IMR-90 (cell line): ENCODE data around the gene GRIK5. TPM values are rescaled to one million over a fixed set of nuclear protein-coding genes. Genes with fewer than 3 reads are reported as not detected.

Experiments
- ATAC-seq: fragments of 200-7000 bp; cut with Tn5 transposase; 2 replicates; pipeline ENCODE4 v1.9.1; 2020; ENCODE audit warnings: low read depth, mild to moderate bottlenecking, moderate library complexity
- BruUV-seq: library from RNA; stranded (reverse); fragments of 400-500 nt; replicated peaks from 2 replicates; lab custom pipeline; 2021; lab: Mats Ljungman, UMichigan
- CTCF ChIA-PET: fragments of 300-600 bp; formaldehyde crosslinking; extraction: SDS; loops from one replicate; lab custom pipeline; 2021; ENCODE audit warnings: antibody characterized with exemption; lab: Yijun Ruan, JAX
- POLR2A ChIA-PET: fragments of 300-600 bp; sonication (Branson Sonifier 250); formaldehyde crosslinking; loops from one replicate; lab custom pipeline; 2022; ENCODE audit warnings: antibody characterized with exemption; ENCODE audit not compliant: unreplicated experiment; lab: Charles Lee
- DNase-seq: peaks from one replicate; pipeline ENCODE4 v3.0.0; 2013
- H2AFZ ChIP-seq: replicated peaks from 2 replicates; pipeline ENCODE3; 2013; ENCODE audit warnings: low read length, mild to moderate bottlenecking; ENCODE audit not compliant: poor library complexity
- H2AK5ac ChIP-seq: 2 replicates; pipeline ENCODE4 v1.6.1; 2013; ENCODE audit warnings: low read depth, low read length, inconsistent platforms
- H2AK9ac ChIP-seq: replicated peaks from 2 replicates; pipeline ENCODE3; 2013; ENCODE audit warnings: mild to moderate bottlenecking, low read depth, low read length, moderate library complexity; ENCODE audit not compliant: poor library complexity
- H2BK120ac ChIP-seq: 2 replicates; pipeline ENCODE4 v1.6.1; 2013; ENCODE audit warnings: low read depth, low read length, inconsistent platforms
- H2BK15ac ChIP-seq: 3 replicates; pipeline ENCODE4 v1.6.1; 2013; ENCODE audit warnings: low read depth, low read length, inconsistent platforms
- H2BK20ac ChIP-seq: 2 replicates; pipeline ENCODE4 v1.6.1; 2013; ENCODE audit warnings: low read depth, mild to moderate bottlenecking, inconsistent platforms, low read length, moderate library complexity
- H2BK5ac ChIP-seq: 2 replicates; pipeline ENCODE4 v1.6.1; 2013; ENCODE audit warnings: mild to moderate bottlenecking, low read depth, low read length, inconsistent platforms; ENCODE audit not compliant: poor library complexity, severe bottlenecking
- H3K14ac ChIP-seq: replicated peaks from 2 replicates; pipeline ENCODE4 v1.6.1; 2013; ENCODE audit warnings: low read depth, low read length, inconsistent platforms
- H3K18ac ChIP-seq: 2 replicates; pipeline ENCODE4 v1.6.1; 2013; ENCODE audit warnings: low read depth, low read length, control low read depth
- H3K23ac ChIP-seq: 2 replicates; pipeline ENCODE4 v1.6.1; 2013; ENCODE audit warnings: low read depth, low read length, inconsistent platforms
- H3K27ac ChIP-seq: 2 replicates; pipeline ENCODE4 v1.5.1; 2013; ENCODE audit warnings: mild to moderate bottlenecking, control low read depth, low read length; ENCODE audit not compliant: insufficient read depth
- H3K27me3 ChIP-seq: 2 replicates; pipeline ENCODE4 v1.6.1; 2013; ENCODE audit warnings: low read length; ENCODE audit not compliant: control insufficient read depth, insufficient read depth
- H3K36me3 ChIP-seq: 2 replicates; pipeline ENCODE4 v1.6.1; 2013; ENCODE audit warnings: low read length, mixed read lengths; ENCODE audit not compliant: control insufficient read depth, insufficient read depth
- H3K4ac ChIP-seq: 2 replicates; pipeline ENCODE4 v1.6.1; 2013; ENCODE audit warnings: low read depth, low read length, inconsistent platforms
- H3K4me1 ChIP-seq: 2 replicates; pipeline ENCODE4 v1.6.1; 2013; ENCODE audit warnings: low read length, mixed read lengths; ENCODE audit not compliant: control insufficient read depth, insufficient read depth
- H3K4me2 ChIP-seq: 2 replicates; pipeline ENCODE4 v1.6.1; 2013; ENCODE audit warnings: low read depth, mild to moderate bottlenecking, control low read depth, low read length, moderate library complexity
- H3K4me3 ChIP-seq: 2 replicates; pipeline ENCODE4 v1.5.1; 2013; ENCODE audit warnings: low read depth, mild to moderate bottlenecking, control low read depth, low read length, moderate library complexity; ENCODE audit not compliant: insufficient read depth
- H3K56ac ChIP-seq: 2 replicates; pipeline ENCODE4 v1.6.1; 2013; ENCODE audit warnings: low read length, inconsistent platforms; ENCODE audit not compliant: insufficient read depth; ENCODE audit errors: extremely low read depth
- H3K79me1 ChIP-seq, 2 experiments: 2 replicates each; pipeline ENCODE4 v1.6.1; 2013; ENCODE audit warnings: low read length in 2 of 2, inconsistent platforms in 1 of 2, low read depth in 1 of 2
- H3K9ac ChIP-seq: 2 replicates; pipeline ENCODE4 v1.6.1; 2013; ENCODE audit warnings: low read depth, low read length, control low read depth
- H3K9me1 ChIP-seq: 2 replicates; pipeline ENCODE4 v1.6.1; 2013; ENCODE audit warnings: low read length, inconsistent platforms; ENCODE audit not compliant: insufficient read depth
- H3K9me3 ChIP-seq: 2 replicates; pipeline ENCODE4 v1.6.1; 2013; ENCODE audit warnings: low read length; ENCODE audit not compliant: control insufficient read depth, insufficient read depth
- H4K20me1 ChIP-seq: 2 replicates; pipeline ENCODE4 v1.6.1; 2013; ENCODE audit warnings: low read length, inconsistent platforms; ENCODE audit not compliant: insufficient read depth
- H4K5ac ChIP-seq: 2 replicates; pipeline ENCODE4 v1.6.1; 2013; ENCODE audit warnings: mild to moderate bottlenecking, low read depth, low read length, control low read depth
- H4K8ac ChIP-seq, 2 experiments: 2 replicates each; pipeline ENCODE4 v1.6.1; 2013; ENCODE audit warnings: low read depth in 2 of 2, low read length in 2 of 2, control low read depth in 1 of 2, inconsistent platforms in 1 of 2
- H4K91ac ChIP-seq: 2 replicates; pipeline ENCODE4 v1.6.1; 2013; ENCODE audit warnings: low read depth, low read length, inconsistent platforms; ENCODE audit not compliant: insufficient read depth
- CTCF ChIP-seq: conservative IDR thresholded peaks from 2 replicates; pipeline ENCODE4 v1.5.1; 2012; ENCODE audit warnings: mild to moderate bottlenecking, low read depth, low read length, improper control_type of control experiment
- FOS ChIP-seq: fragments of 150-350 bp; IDR thresholded peaks from 2 replicates; pipeline ENCODE4 v1.6.1; 2016; ENCODE audit warnings: low read depth, low read length
- NFE2L2 ChIP-seq: fragments of 150-350 bp; IDR thresholded peaks from 2 replicates; pipeline ENCODE4 v1.6.1; 2016; ENCODE audit warnings: low read depth, mild to moderate bottlenecking, low read length
- POLR2A ChIP-seq: IDR thresholded peaks from 2 replicates; pipeline ENCODE4 v1.6.1; 2012; ENCODE audit warnings: mild to moderate bottlenecking, low read depth, low read length
- RCOR1 ChIP-seq: IDR thresholded peaks from 2 replicates; pipeline ENCODE4 v1.6.1; 2012; ENCODE audit warnings: mild to moderate bottlenecking, low read length, improper control_type of control experiment; ENCODE audit not compliant: insufficient replicate concordance
- SMC3 ChIP-seq: fragments of 150-350 bp; IDR thresholded peaks from 2 replicates; pipeline ENCODE4 v1.6.1; 2016; ENCODE audit warnings: low read depth, mild to moderate bottlenecking, antibody characterized with exemption, low read length, moderate library complexity
- WGBS, 2 experiments: methylation state at CpG; one replicate each; pipeline versions ENCODE4 v1.1.5 to v1.1.7; 2013; ENCODE audit warnings: missing lambda C conversion rate in 2 of 2; ENCODE audit not compliant: insufficient read length in 1 of 2; ENCODE audit errors: extremely low coverage in 2 of 2; 5-methylcytosine and 5-hydroxymethylcytosine counted together
- dilution Hi-C: fragments of 300-500 bp; cut with HindIII; formaldehyde crosslinking; loops from one replicate; pipeline ENCODE4 v1.14.3; 2018; ENCODE audit warnings: low sequenced_read_pairs; ENCODE audit not compliant: unreplicated experiment
- in situ Hi-C: fragments of 300-500 bp; cut with MboI; formaldehyde crosslinking; loops from 3 replicates; pipeline ENCODE4 v1.14.3; 2019; ENCODE audit warnings: low sequenced_read_pairs, inconsistent platforms, mixed read lengths
- intact Hi-C: fragments of 100-400 bp; cut with micrococcal nuclease; formaldehyde crosslinking; loops from 2 replicates; pipeline ENCODE4 v1.10.0; 2022
- polyA plus RNA-seq, 3 experiments: library from polyadenylated mRNA; depleted of rRNA; stranded (reverse); fragments of >200 nt; gene quantifications; 2 replicates each; pipeline ENCODE4 v1.2.3, GENCODE V29; 2012; ENCODE audit warnings: low replicate concordance in 1 of 3
- total RNA-seq: library from RNA; depleted of rRNA; stranded (reverse); fragments of >200 nt; gene quantifications from 2 replicates; pipeline ENCODE4 v1.2.3, GENCODE V29; 2012
- TF ChIP-seq, protein P1 (sequence below): fragments of 150-350 bp; IDR thresholded peaks from 2 replicates; pipeline ENCODE4 v1.6.1; 2016; ENCODE audit warnings: low read depth, mild to moderate bottlenecking, low read length, moderate library complexity, borderline replicate concordance
- TF ChIP-seq, protein P2 (sequence below): fragments of 150-350 bp; IDR thresholded peaks from 2 replicates; pipeline ENCODE4 v1.6.1; 2017; ENCODE audit warnings: mild to moderate bottlenecking, antibody characterized with exemption, low read length, low read depth

Gene GRIK5
- total and polyA plus RNA-seq, 2 of the 4 experiments (the other 2 are of a cell fraction) = 0.10 TPM; not detected in 1

DNA sequence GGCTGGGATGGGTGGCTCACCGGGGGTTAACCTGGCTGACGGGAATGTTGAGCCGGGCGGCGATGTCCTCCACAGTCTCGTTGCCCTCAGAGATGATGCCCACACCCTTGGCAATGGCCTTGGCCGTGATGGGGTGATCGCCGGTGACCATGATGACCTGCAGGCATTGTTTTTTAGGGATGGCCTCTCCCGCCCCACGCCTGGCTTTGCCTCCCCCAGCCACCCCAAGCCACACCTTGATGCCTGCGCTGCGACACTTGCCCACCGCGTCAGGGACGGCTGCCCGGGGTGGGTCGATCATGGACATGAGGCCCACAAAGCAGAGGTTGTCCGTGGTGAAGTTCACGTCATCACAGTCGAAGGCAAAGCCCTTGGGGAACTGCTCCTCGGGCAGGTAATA lies 92.1 kb downstream of the GRIK5 start:
- TF ChIP-seq NFE2L2 (no peak), CTCF (no peak), SMC3 (no peak), RCOR1 (no peak), POLR2A (no peak), FOS (no peak)
- TF ChIP-seq, protein P1, sequence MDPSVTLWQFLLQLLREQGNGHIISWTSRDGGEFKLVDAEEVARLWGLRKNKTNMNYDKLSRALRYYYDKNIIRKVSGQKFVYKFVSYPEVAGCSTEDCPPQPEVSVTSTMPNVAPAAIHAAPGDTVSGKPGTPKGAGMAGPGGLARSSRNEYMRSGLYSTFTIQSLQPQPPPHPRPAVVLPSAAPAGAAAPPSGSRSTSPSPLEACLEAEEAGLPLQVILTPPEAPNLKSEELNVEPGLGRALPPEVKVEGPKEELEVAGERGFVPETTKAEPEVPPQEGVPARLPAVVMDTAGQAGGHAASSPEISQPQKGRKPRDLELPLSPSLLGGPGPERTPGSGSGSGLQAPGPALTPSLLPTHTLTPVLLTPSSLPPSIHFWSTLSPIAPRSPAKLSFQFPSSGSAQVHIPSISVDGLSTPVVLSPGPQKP = no peak
- TF ChIP-seq, protein P2, sequence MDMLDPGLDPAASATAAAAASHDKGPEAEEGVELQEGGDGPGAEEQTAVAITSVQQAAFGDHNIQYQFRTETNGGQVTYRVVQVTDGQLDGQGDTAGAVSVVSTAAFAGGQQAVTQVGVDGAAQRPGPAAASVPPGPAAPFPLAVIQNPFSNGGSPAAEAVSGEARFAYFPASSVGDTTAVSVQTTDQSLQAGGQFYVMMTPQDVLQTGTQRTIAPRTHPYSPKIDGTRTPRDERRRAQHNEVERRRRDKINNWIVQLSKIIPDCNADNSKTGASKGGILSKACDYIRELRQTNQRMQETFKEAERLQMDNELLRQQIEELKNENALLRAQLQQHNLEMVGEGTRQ = no peak
- no TSS peak for BruUV-seq
- no peak overlapping the region for H3K18ac ChIP-seq
- intact Hi-C loops (no loop called here), in situ Hi-C loops (no loop called here), dilution Hi-C loops (no loop called here)
- no peak overlapping the region for H3K27ac ChIP-seq
- no peaks in the 10 kb centered on the region for H3K36me3 ChIP-seq
- ChIA-PET CTCF (no interaction called here), POLR2A (no interaction called here)
- no peaks in the 10 kb centered on the region for H3K4me1 ChIP-seq
- no peak overlapping the region for H3K56ac ChIP-seq
- ATAC-seq (no peak), DNase-seq (no peak)
- H3K79me1 ChIP-seq = no peaks in the 10 kb centered on the region
- no peak overlapping the region for H2AK5ac ChIP-seq
- H3K4ac ChIP-seq = no peak overlapping the region
- no peak overlapping the region for H2BK15ac ChIP-seq
- 71% methylated on average over 19 of the region's 22 CpGs; no CpG with 5 or more reads in 1 of the 2 experiments for whole genome bisulfite sequencing, 2 experiments
- no peak overlapping the region for H4K8ac ChIP-seq
- H2BK20ac ChIP-seq = no peak overlapping the region
- H3K4me3 ChIP-seq = no peak overlapping the region
- H3K9me3 ChIP-seq = no peaks in the 10 kb centered on the region
- H3K4me2 ChIP-seq = no peak overlapping the region
- no peak overlapping the region for H3K9ac ChIP-seq
- H2BK5ac ChIP-seq = no peak overlapping the region
- H4K20me1 ChIP-seq = no peaks in the 10 kb centered on the region
- no peaks in the 10 kb centered on the region for H3K9me1 ChIP-seq
- H2AK9ac ChIP-seq = peak overlapping the region; percentile 6
- H4K91ac ChIP-seq = no peak overlapping the region
- no peak overlapping the region for H4K5ac ChIP-seq
- H2AFZ ChIP-seq = no peak overlapping the region
- H3K23ac ChIP-seq = no peak overlapping the region
- H3K14ac ChIP-seq = no peak overlapping the region
- H2BK120ac ChIP-seq = no peak overlapping the region
- H3K27me3 ChIP-seq = peaks cover 30% of the 10 kb centered on the region
